K562 (cell line): ENCODE results near the gene PRKCG. TPM values are rescaled to one million over a fixed set of nuclear protein-coding genes. Genes with fewer than 3 reads are reported as not detected.

Source experiments
- ATAC-seq: fragments of 200-7000 bp; cut with Tn5 transposase; 3 replicates; pipeline ENCODE4 v1.9.1; 2020; ENCODE audit warnings: moderate library complexity
- Bru-seq: library from RNA; stranded (reverse); fragments of 400-500 nt; gene quantifications from one replicate; lab custom pipeline; 2021; lab: Mats Ljungman, UMichigan
- BruChase-seq, 2 experiments: library from RNA; stranded (reverse); fragments of 400-500 nt; gene quantifications; one replicate each; lab custom pipeline; 2021; lab: Mats Ljungman, UMichigan
- BruUV-seq: library from RNA; stranded (reverse); fragments of 400-500 nt; replicated peaks from 2 replicates; lab custom pipeline; 2021; lab: Mats Ljungman, UMichigan
- CTCF ChIA-PET: fragments of 300-600 bp; formaldehyde crosslinking; extraction: SDS; loops from one replicate; lab custom pipeline; 2021; ENCODE audit warnings: low intra/inter-chr PET ratio; lab: Yijun Ruan, JAX
- POLR2A ChIA-PET: fragments of 300-600, 350-650 bp; sonication (Branson Sonifier 250); formaldehyde crosslinking; extraction: SDS; loops from one replicate; lab custom pipeline; 2021; ENCODE audit warnings: antibody characterized with exemption, inconsistent platforms; lab: Yijun Ruan, JAX
- DNase-seq, 4 experiments: peaks; one replicate each; pipeline versions ENCODE4 v3.0.0 to v3.0.0-alpha.2; 2011 to 2018; ENCODE audit warnings: low spot score in 3 of 4, mixed read lengths in 3 of 4; ENCODE audit errors: extremely low read depth in 1 of 4
- FAIRE-seq: peaks from 2 replicates; lab custom pipeline; 2011; peaks lifted over from hg19 to GRCh38; lab: Jason Lieb, UNC
- H2AFZ ChIP-seq: 2 replicates; pipeline ENCODE4 v1.6.0; 2011; ENCODE audit warnings: low read depth, low read length, control low read depth, inconsistent platforms
- H3K27ac ChIP-seq: fragments of 200-600 bp; 3 replicates; pipeline ENCODE4 v1.8.0; 2011; ENCODE audit warnings: low read depth, mild to moderate bottlenecking, control low read depth, inconsistent platforms, low read length, moderate library complexity, mixed read lengths; ENCODE audit errors: extremely low read depth
- H3K27me3 ChIP-seq, 2 experiments: fragments of 300-600 bp in 1 of 2; 2 replicates in 1 of 2; 3 replicates in 1 of 2; pipeline versions ENCODE4 v1.6.0 to v1.8.0; 2011; ENCODE audit warnings: inconsistent platforms in 2 of 2, low read length in 2 of 2, mild to moderate bottlenecking in 1 of 2, mixed read lengths in 1 of 2, moderate library complexity in 1 of 2; ENCODE audit not compliant: control insufficient read depth in 2 of 2, insufficient read depth in 2 of 2
- H3K36me3 ChIP-seq: fragments of 300-600 bp; 3 replicates; pipeline ENCODE4 v1.8.0; 2011; ENCODE audit warnings: mild to moderate bottlenecking, low read length, inconsistent platforms; ENCODE audit not compliant: control insufficient read depth, insufficient read depth
- H3K4me1 ChIP-seq, 2 experiments: fragments of 200-600 bp in 1 of 2; replicated peaks in 1 of 2; 2 replicates in 1 of 2; 3 replicates in 1 of 2; pipeline versions ENCODE4 v1.5.1 to v1.8.0; 2011; ENCODE audit warnings: inconsistent platforms in 2 of 2, low read length in 2 of 2, mild to moderate bottlenecking in 1 of 2, mixed read lengths in 1 of 2, moderate library complexity in 1 of 2; ENCODE audit not compliant: control insufficient read depth in 2 of 2, insufficient read depth in 2 of 2
- H3K4me2 ChIP-seq: 2 replicates; pipeline ENCODE4 v1.6.1; 2011; ENCODE audit warnings: low read length, control low read depth, inconsistent platforms, mixed read lengths; ENCODE audit not compliant: insufficient read depth
- H3K4me3 ChIP-seq: fragments of 200-600 bp; sonication (generic), shearing (Covaris generic); 2 replicates; pipeline ENCODE4 v1.5.1; 2016; ENCODE audit warnings: control low read depth, inconsistent platforms
- H3K79me2 ChIP-seq: fragments of 200-600 bp; 3 replicates; pipeline ENCODE4 v1.8.0; 2011; ENCODE audit warnings: low read length, inconsistent platforms; ENCODE audit not compliant: control insufficient read depth, insufficient read depth
- H3K9ac ChIP-seq, 2 experiments: 2 replicates each; pipeline versions ENCODE4 v1.6.0 to v1.6.1; 2011; ENCODE audit warnings: low read depth in 2 of 2, low read length in 2 of 2, control low read depth in 1 of 2, inconsistent platforms in 1 of 2, mild to moderate bottlenecking in 1 of 2, mixed read lengths in 1 of 2; ENCODE audit not compliant: insufficient read depth in 1 of 2
- H3K9me1 ChIP-seq: one replicate; pipeline ENCODE4 v1.6.0; 2011; ENCODE audit warnings: inconsistent platforms, mild to moderate bottlenecking, low read length, moderate library complexity; ENCODE audit not compliant: control insufficient read depth, insufficient read depth
- H3K9me3 ChIP-seq: replicated peaks from 2 replicates; pipeline ENCODE4 v1.5.1; 2011; ENCODE audit warnings: low read depth, low read length, inconsistent platforms; ENCODE audit not compliant: control insufficient read depth, insufficient read depth
- H4K20me1 ChIP-seq: replicated peaks from 2 replicates; pipeline ENCODE4 v1.6.1; 2011; ENCODE audit warnings: low read length, inconsistent platforms, mixed read lengths; ENCODE audit not compliant: control insufficient read depth, insufficient read depth
- BMI1 ChIP-seq: fragments of 150-350 bp; IDR thresholded peaks from 2 replicates; pipeline ENCODE4 v1.6.1; 2014; ENCODE audit warnings: low read length
- BRD9 ChIP-seq: fragments of 450-650 bp; IDR thresholded peaks from 2 replicates; pipeline ENCODE4 v1.6.1; 2018; ENCODE audit warnings: low read depth; ENCODE audit not compliant: partially characterized antibody
- CREM ChIP-seq: IDR thresholded peaks from 2 replicates; pipeline ENCODE4 v1.6.1; 2014; ENCODE audit warnings: antibody characterized with exemption, low read depth
- GATA2 ChIP-seq: sonication (generic); formaldehyde crosslinking; IDR thresholded peaks from 2 replicates; pipeline ENCODE4 v1.4.0; 2020; ENCODE audit warnings: mild to moderate bottlenecking, missing genetic modification reagents
- SAFB ChIP-seq: fragments of 200-400 bp; formaldehyde crosslinking; IDR thresholded peaks from 2 replicates; pipeline ENCODE4 v1.6.1; 2017; ENCODE audit warnings: low read depth, low read length, borderline replicate concordance
- TARDBP ChIP-seq: fragments of 450-650 bp; IDR thresholded peaks from 2 replicates; pipeline ENCODE4 v1.6.1; 2016
- ZNF561 ChIP-seq: fragments of 450-650 bp; formaldehyde crosslinking; conservative IDR thresholded peaks from 2 replicates; pipeline ENCODE4 v1.4.0; 2020; ENCODE audit warnings: mild to moderate bottlenecking, moderate library complexity
- ZNF77 ChIP-seq: fragments of 250-450 bp; sonication (Bioruptor Pico); IDR thresholded peaks from 2 replicates; pipeline ENCODE4 v1.5.0; 2020
- WGBS: fragments of 100-300 bp; shearing (Covaris generic); methylation state at CpG from one replicate; pipeline ENCODE4 v1.1.6; 2016; ENCODE audit warnings: low coverage, mixed read lengths; ENCODE audit not compliant: insufficient coverage; ENCODE audit errors: missing lambda C conversion rate; 5-methylcytosine and 5-hydroxymethylcytosine counted together
- in situ Hi-C: fragments of 300-500 bp; cut with MboI; formaldehyde crosslinking; loops from 4 replicates; pipeline ENCODE4 v1.15.0; 2018; ENCODE audit warnings: inconsistent platforms, mixed read lengths
- intact Hi-C: fragments of 100-400 bp; cut with micrococcal nuclease; formaldehyde crosslinking; loops from 2 replicates; pipeline ENCODE4 v1.14.2; 2022
- long read RNA-seq, 3 experiments: library from polyadenylated mRNA in 2 of 3; library from RNA in 1 of 3; unstranded in 2 of 3; stranded (forward) in 1 of 3; transcript quantifications; one replicate each; pipeline ENCODE4 v2.0.0, GENCODE V29; 2019 to 2022
- polyA minus RNA-seq, 3 experiments: library from RNA; depleted of rRNA, polyadenylated mRNA; stranded (reverse); fragments of >200 nt; gene quantifications; 2 replicates each; pipeline ENCODE4 v1.2.3, GENCODE V29; 2011
- polyA plus RNA-seq, 8 experiments: library from polyadenylated mRNA; depleted of rRNA in 4 of 8; stranded (reverse) in 5 of 8; unstranded in 3 of 8; fragments of >200 nt; fragmentation: Nextera tagmentation in 2 of 8; fragmentation: Illumina TruSeq in 1 of 8; extraction: Ambion mirVana in 2 of 8; extraction: Trizol in 1 of 8; gene quantifications; 2 replicates each; pipeline versions ENCODE4 v1.2.1 to v1.2.3, GENCODE V29; 2011 to 2014; ENCODE audit warnings: inconsistent platforms in 1 of 8, missing spikeins in 1 of 8
- total RNA-seq, 7 experiments: library from RNA; depleted of rRNA in 6 of 7; stranded (reverse); fragments of >200 nt in 6 of 7; fragmentation: Illumina TruSeq in 2 of 7; extraction: Trizol in 2 of 7; gene quantifications; 2 replicates each; pipeline versions ENCODE4 v1.2.1 to v1.2.3, GENCODE V29; 2011 to 2021; ENCODE audit warnings: low replicate concordance in 1 of 7
- TF ChIP-seq, protein P1 (sequence below): fragments of 250-450 bp; sonication (Bioruptor Pico); IDR thresholded peaks from 2 replicates; pipeline ENCODE4 v1.4.0; 2020; ENCODE audit warnings: mild to moderate bottlenecking, moderate library complexity
- TF ChIP-seq, protein P2 (sequence below): sonication (generic); IDR thresholded peaks from 2 replicates; pipeline ENCODE4 v1.6.1; 2016
- TF ChIP-seq, protein P3 (sequence below): fragments of 150-350 bp; IDR thresholded peaks from 2 replicates; pipeline ENCODE4 v1.6.1; 2014; ENCODE audit warnings: low read depth, mild to moderate bottlenecking, low read length, borderline replicate concordance

PRKCG gene
- total RNA-seq (2011; cell fraction: chromatin; rRNA removed; ENCODE audit: low replicate concordance) = 0.12 and 0.32 TPM in 2 replicates
- not detected in 2 replicates for total RNA-seq (2011; cell fraction: nucleolus; rRNA removed)
- total RNA-seq (2011; cell fraction: nucleoplasm; rRNA removed) = 0.23 TPM in 1 of 2 replicates, not detected in the other
- total RNA-seq (2014; rRNA removed) (not detected in 2 replicates), total RNA-seq (2014; rRNA removed; fragmentation: Illumina TruSeq; extraction: Trizol) (not detected in 2 replicates), total RNA-seq (2015; rRNA removed; fragmentation: Illumina TruSeq; extraction: Trizol) (not detected in 2 replicates), total RNA-seq (2021) (0.09 TPM in 1 of 2 replicates, not detected in the other), polyA plus RNA-seq (2011; rRNA removed) (0.04 TPM in 1 of 2 replicates, not detected in the other), polyA plus RNA-seq (2014; fragmentation: Illumina TruSeq; extraction: Trizol) (not detected in 2 replicates), polyA plus RNA-seq (2014; fragmentation: Nextera tagmentation; extraction: Ambion mirVana) (not detected), polyA plus RNA-seq (2014; rRNA removed) (not detected in 2 replicates), polyA minus RNA-seq (2011; rRNA and poly(A)+ RNA removed) (not detected in 2 replicates), Bru-seq, nascent RNA (percentile 10 among the genes with signal in this experiment), BruChase-seq, experiment 1, labeled RNA remaining after a 2-hour chase (percentile 16 among the genes with signal in this experiment), BruChase-seq, experiment 2, labeled RNA remaining after a 6-hour chase (percentile 18 among the genes with signal in this experiment)
- polyA plus RNA-seq (2011; cell fraction: cytosol; rRNA removed) = not detected in 2 replicates
- 0.06 and 0.20 TPM in 2 replicates for polyA plus RNA-seq (2011; cell fraction: nucleus; rRNA removed)
- polyA plus RNA-seq (2012) = 0.08 TPM in 2 replicates
- not detected in 2 replicates for polyA minus RNA-seq (2011; cell fraction: cytosol; rRNA and poly(A)+ RNA removed)
- 0.13 TPM in 1 of 2 replicates, not detected in the other for polyA minus RNA-seq (2011; cell fraction: nucleus; rRNA and poly(A)+ RNA removed)
- long read RNA-seq, experiment 1 = 0 reads
- long read RNA-seq, experiment 2 = 0 reads
- long read RNA-seq, experiment 3 = 0 reads

DNA sequence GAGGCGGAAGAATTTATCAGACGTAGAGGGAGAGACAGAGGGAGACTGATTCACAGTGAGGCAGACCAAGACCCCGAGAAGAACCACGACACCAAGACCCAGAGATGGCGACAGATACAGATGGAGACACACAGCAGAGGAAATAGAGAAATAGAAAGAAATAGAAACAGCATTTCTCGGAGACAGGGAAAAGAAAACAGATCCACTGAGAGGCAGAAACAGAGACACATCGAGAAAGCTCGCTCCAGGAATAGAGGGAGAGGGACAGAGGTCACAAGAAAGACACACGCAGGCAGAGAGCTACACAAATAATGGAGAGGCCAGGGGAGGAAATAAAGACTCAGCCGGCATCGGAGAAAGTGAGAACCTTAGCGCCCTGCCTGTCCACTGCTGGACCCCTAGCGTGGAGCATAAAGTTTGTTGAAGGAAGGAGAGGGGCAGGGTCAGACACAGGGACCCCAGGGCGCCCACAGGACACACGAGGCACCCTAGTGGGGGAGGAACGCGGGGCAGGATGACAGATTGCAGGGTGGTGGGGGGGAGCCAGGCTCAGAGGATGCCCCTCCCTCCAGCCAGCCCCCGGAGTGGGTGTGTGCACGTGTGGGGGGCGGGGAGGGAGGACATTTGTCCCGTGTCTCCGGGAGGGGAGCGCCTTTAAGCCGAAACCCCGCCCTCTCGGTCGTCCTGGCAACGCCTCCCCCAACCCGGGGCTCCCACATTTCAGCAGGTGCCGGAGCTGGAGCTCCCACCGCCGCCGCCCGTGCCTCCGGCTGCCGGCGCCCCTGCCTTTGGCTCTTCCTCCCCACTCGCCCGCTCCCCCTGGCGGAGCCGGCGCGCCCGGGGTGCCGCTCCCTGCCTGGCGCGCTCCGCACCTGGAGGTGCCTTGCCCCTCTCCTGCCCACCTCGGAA, at the start of gene PRKCG:
Gene PRKCG, plus strand, starts transcription at position 716 of the 909 bp plus-strand sequence. CDS start 298 bp downstream, outside the sequence.
- H3K36me3 ChIP-seq = no peaks in the 10 kb centered on the region
- peaks cover 15 to 17% of the 10 kb centered on the region in 2 experiments; a peak in 4 of 5 replicates for H3K27me3 ChIP-seq
- FAIRE-seq = no peak
- peak; percentile 63 for ATAC-seq
- intact Hi-C loops (no loop called here), in situ Hi-C loops (no loop called here)
- BruUV-seq = no TSS peak
- DNase-seq = peak; percentile 61 to 68 (median 66)
- H3K4me3 ChIP-seq = peak within 1 kb of the TSS; percentile 34
- no peaks in the 10 kb centered on the region for H3K9me3 ChIP-seq
- WGBS = 2% methylated on average over 28 of the region's 49 CpGs
- H3K4me1 ChIP-seq = peaks cover 0 to 36% of the 10 kb centered on the region in 2 experiments; a peak in 3 of 5 replicates
- H3K9ac ChIP-seq = peak within 1 kb of the TSS in 1 of 2 experiments; percentile 73; a peak in 1 of 4 replicates
- H3K27ac ChIP-seq = no peak within 1 kb of the TSS
- peak within 1 kb of the TSS; percentile 67 for H3K4me2 ChIP-seq
- no peaks in the 10 kb centered on the region for H4K20me1 ChIP-seq
- ChIA-PET POLR2A (interaction anchor here (0.6 to 1.0 kb wide), 2 partner anchors 8 to 135 kb away, joined by 3 read pairs; no protein-coding TSS in a partner anchor), CTCF (interaction anchor here (1.6 kb wide), 1 partner anchor 39 kb away, joined by 7 read pairs; no protein-coding TSS in a partner anchor)
- no peaks in the 10 kb centered on the region for H3K79me2 ChIP-seq
- H3K9me1 ChIP-seq = no peaks in the 10 kb centered on the region
- H2AFZ ChIP-seq = peak within 1 kb of the TSS; percentile 73
- TF ChIP-seq, protein P1, sequence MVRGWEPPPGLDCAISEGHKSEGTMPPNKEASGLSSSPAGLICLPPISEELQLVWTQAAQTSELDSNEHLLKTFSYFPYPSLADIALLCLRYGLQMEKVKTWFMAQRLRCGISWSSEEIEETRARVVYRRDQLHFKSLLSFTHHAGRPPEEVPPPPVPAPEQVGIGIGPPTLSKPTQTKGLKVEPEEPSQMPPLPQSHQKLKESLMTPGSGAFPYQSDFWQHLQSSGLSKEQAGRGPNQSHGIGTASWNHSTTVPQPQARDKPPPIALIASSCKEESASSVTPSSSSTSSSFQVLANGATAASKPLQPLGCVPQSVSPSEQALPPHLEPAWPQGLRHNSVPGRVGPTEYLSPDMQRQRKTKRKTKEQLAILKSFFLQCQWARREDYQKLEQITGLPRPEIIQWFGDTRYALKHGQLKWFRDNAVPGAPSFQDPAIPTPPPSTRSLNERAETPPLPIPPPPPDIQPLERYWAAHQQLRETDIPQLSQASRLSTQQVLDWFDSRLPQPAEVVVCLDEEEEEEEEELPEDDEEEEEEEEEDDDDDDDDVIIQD (CRISPR knock-in tag) = no peak
- TF ChIP-seq GATA2 (CRISPR knock-in tag) (no peak), ZNF77 (CRISPR knock-in tag) (no peak), BMI1 (peak; percentile 51; the same call in 1 of the 2 replicates), SAFB (0 out of 2 replicates have a peak, but pooled peaks have one; percentile 31), BRD9 (peak; percentile 76), CREM (no peak), ZNF561 (no peak), TARDBP (no peak)
- TF ChIP-seq, protein P2, sequence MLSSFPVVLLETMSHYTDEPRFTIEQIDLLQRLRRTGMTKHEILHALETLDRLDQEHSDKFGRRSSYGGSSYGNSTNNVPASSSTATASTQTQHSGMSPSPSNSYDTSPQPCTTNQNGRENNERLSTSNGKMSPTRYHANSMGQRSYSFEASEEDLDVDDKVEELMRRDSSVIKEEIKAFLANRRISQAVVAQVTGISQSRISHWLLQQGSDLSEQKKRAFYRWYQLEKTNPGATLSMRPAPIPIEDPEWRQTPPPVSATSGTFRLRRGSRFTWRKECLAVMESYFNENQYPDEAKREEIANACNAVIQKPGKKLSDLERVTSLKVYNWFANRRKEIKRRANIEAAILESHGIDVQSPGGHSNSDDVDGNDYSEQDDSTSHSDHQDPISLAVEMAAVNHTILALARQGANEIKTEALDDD = no peak
- TF ChIP-seq, protein P3, sequence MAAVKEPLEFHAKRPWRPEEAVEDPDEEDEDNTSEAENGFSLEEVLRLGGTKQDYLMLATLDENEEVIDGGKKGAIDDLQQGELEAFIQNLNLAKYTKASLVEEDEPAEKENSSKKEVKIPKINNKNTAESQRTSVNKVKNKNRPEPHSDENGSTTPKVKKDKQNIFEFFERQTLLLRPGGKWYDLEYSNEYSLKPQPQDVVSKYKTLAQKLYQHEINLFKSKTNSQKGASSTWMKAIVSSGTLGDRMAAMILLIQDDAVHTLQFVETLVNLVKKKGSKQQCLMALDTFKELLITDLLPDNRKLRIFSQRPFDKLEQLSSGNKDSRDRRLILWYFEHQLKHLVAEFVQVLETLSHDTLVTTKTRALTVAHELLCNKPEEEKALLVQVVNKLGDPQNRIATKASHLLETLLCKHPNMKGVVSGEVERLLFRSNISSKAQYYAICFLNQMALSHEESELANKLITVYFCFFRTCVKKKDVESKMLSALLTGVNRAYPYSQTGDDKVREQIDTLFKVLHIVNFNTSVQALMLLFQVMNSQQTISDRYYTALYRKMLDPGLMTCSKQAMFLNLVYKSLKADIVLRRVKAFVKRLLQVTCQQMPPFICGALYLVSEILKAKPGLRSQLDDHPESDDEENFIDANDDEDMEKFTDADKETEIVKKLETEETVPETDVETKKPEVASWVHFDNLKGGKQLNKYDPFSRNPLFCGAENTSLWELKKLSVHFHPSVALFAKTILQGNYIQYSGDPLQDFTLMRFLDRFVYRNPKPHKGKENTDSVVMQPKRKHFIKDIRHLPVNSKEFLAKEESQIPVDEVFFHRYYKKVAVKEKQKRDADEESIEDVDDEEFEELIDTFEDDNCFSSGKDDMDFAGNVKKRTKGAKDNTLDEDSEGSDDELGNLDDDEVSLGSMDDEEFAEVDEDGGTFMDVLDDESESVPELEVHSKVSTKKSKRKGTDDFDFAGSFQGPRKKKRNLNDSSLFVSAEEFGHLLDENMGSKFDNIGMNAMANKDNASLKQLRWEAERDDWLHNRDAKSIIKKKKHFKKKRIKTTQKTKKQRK = no peak
